ENCODE data around the gene CEP128.
"Not testable (repeated sequence)": the region's sequence is repeated elsewhere in the genome, so short reads cannot be mapped to it uniquely, and the experiment has no call there.

Gene CEP128

DNA sequence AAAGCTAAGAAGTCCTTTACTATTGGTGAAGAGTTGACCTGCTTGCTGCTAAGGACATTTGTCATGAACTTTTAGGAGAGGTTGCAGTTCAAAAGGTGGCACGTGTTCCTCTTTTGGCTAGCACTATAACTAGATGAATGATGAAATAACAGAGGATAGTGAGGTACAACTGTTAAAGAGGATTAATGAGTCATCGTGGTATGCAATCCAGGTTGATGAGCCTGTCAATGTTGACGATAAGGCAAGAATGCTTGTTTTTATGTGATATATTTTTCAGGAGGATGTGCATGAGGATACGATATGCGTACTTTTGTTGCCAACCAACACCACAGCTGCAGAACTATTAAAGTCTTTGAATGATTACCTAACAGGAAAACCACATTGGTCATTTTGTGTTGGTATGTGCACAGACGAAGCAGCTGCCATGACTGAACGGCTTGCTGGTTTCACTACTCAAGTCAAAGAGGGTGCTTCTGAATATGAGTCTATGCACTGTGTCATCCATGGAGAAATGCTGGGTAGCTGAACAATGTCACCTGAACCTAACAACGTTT is 10.6 kb downstream of the CEP128 start:
- peak; percentile 62 to 83 for DNase-seq

DNA sequence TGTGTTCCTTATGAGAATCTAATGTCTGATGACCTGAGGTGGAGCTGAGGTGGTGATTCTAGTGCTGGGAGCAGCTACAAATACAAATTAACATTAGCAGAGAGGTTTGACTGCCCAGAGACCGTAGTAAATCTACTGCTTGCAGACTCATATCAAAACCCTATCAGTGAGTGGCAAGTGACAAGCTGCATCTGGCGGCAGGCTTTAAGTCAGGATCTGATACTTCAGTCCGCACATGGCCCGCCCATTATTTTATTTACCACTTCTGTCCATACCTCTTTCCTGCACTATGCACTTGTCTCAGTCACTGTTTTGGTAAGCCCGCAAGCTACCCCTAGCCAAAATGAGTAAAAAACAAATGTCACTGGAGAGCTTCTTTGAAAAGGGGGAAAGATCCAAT is 11.4 kb downstream of the CEP128 start:
- ATAC-seq (no peak), DNase-seq (no peak)
- peaks cover 0 to 15% of the 10 kb centered on the region in 2 donors for H3K9me3 Mint-ChIP-seq
- H3K27me3 Mint-ChIP-seq: no peaks in the 10 kb centered on the region
- peak overlapping the region; percentile 96 to 97 for H3K27ac Mint-ChIP-seq
- H3K4me1 Mint-ChIP-seq: peaks cover 63% of the 10 kb centered on the region
- H3K4me3 Mint-ChIP-seq: peak overlapping the region; percentile 8 to 63

More for the DNA sequence above, 10.6 kb downstream of the CEP128 start:
- H3K27ac Mint-ChIP-seq: peak overlapping the region; percentile 96 to 97
- no peaks in the 10 kb centered on the region for H3K27me3 Mint-ChIP-seq
- peak overlapping the region; percentile 8 to 63 for H3K4me3 Mint-ChIP-seq
- H3K4me1 Mint-ChIP-seq: peaks cover 56% of the 10 kb centered on the region
- H3K9me3 Mint-ChIP-seq: peaks cover 0 to 15% of the 10 kb centered on the region in 2 donors
- ATAC-seq: peak; percentile 98

DNA sequence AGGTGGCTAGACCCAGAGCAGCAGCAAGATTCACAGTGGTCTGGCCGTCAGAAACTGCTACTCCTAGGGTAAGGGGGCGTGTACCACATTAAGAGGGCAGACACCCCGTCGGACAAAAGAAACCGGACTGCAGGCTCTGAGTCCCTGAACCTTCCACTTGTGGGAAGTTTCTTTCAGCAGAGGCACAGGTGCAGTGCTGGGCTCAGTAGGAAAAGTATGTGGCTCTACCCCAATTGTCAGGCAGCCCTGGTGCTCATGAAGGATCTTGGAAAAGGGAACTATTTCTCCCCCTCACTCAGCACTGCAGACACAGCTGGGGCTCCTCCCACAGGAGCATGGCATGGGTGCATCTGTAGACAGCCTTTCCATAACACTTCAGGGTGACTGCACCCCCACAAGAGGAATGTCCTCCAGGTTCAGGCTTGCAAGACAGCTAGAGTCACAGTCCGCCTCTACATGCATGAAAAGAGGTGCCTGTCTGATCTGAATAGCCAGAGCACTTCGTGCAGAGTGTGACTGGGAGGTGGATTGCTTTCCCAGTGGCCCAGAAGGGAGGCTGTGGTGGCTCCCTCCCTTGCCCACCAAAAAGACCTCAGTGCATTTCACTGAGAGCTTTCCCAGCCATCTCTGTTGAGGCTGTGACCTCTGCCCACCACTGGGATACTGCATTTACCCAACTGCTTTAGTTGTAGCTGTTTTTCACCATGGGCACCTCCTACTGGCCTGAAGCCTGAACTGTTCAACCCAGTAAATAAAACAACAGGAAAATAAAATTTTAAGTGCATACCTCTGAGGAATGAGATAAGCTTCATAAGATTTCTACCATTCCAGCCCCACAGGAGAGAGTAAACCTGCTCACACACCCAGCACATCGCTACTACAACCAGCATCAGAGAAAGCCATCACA is 14.2 kb downstream of the CEP128 start:
- Mint-ChIP-seq H3K27me3 (no peaks in the 10 kb centered on the region), H3K4me1 (peaks cover 54% of the 10 kb centered on the region), H3K4me3 (no peak overlapping the region), H3K9me3 (peaks cover 0 to 8% of the 10 kb centered on the region in 2 donors), H3K27ac (no peak overlapping the region)
- DNase-seq (no peak), ATAC-seq (no peak)

DNA sequence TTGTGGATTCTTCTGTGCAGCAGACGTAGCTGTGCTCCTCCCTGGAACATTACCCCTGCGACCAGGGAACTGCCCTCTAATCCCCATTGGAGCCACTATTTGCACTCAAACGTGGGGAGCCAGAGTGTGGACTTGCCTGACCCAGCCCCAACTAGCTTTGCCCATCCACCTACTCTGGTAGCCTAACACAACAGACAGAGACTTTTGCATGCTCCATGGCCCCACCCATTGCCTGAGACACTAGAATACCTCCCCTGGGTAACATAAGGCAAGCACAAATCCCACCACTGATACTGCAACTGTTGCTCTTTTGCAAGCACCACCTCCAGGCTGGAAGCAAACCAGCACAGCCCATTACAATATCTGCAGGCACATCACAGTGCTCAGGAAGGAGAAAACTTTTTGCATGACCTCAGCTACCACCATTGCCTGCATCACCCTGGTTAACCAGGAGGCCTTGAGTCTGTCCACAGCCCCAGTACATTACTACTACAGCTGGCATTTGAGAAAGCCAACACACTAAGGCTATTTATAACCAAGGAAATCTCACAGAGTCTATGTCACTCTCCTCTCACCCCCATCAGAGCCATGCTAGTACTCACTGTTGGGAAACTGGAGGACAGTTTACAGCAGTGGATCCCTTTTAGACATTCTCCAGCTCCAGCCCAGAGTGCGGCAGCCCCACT is 15.0 kb downstream of the CEP128 start:
- ATAC-seq (no peak), DNase-seq (no peak)
- Mint-ChIP-seq H3K9me3 (peaks cover 0 to 8% of the 10 kb centered on the region in 2 donors), H3K27ac (peak overlapping the region in 1 of 2 donors; percentile 10), H3K4me3 (no peak overlapping the region), H3K27me3 (no peaks in the 10 kb centered on the region), H3K4me1 (peaks cover 47% of the 10 kb centered on the region)

DNA sequence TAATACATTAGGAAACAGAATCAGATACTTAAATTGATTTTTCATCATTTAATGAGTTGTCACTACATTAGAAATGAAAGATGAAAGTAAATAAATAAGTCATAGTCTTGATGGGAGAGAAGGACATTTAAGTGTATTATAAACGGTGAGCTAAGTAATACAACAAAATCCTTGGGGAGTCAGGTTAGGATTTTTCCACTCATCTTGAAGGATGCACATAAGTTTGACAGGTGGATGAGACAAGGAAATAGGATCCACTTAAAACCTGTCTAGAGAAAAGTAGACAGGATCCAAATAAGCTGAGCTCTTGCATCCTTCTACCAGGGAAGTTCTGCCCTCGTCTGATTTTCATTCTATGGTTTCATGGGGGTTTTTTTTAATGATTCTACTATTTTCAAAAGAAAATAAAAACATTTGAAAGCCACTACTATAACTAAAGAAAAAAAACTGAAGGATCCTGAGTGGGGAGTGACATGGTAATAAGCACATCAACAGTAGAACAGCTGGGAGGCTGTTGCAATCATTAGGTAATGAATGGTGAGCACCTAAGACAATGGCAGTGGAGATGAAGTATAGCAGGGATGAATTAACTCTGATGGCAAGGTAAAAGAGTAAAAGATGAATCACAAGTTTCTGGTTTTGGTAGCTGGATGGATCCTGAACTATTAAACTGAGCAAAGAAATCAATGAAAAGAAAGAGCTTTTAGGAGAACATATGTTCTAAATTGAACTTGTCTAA is 17.0 kb downstream of the CEP128 start:
- Mint-ChIP-seq H3K27ac (no peak overlapping the region), H3K4me3 (no peak overlapping the region), H3K4me1 (peaks cover 27% of the 10 kb centered on the region), H3K9me3 (peaks cover 0 to 8% of the 10 kb centered on the region in 2 donors), H3K27me3 (no peaks in the 10 kb centered on the region)
- DNase-seq (no peak), ATAC-seq (no peak)

DNA sequence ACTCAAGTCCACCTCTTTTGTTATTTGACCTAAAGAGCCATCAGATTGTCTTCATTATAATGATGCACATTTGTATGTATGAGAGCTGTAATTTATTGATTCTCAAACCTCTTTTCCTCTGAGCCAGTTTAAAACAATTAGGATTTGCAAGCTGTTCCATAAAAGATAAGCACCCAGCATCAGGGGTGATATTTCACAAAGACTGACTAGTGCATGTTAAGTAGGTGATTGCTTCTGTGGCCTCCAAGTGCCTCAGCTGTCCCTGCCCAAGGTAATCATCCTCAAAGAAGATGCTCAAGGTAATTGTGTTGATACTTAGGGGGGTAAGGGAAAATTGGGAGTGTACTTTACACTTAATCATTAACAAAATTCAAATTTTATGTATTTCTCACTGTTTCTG is 18.2 kb downstream of the CEP128 start:
- ATAC-seq: no peak
- no peak for DNase-seq
- no peaks in the 10 kb centered on the region for H3K27me3 Mint-ChIP-seq
- no peak overlapping the region for H3K4me3 Mint-ChIP-seq
- H3K9me3 Mint-ChIP-seq: peaks cover 0 to 8% of the 10 kb centered on the region in 2 donors
- no peak overlapping the region for H3K27ac Mint-ChIP-seq
- peaks cover 27% of the 10 kb centered on the region for H3K4me1 Mint-ChIP-seq

DNA sequence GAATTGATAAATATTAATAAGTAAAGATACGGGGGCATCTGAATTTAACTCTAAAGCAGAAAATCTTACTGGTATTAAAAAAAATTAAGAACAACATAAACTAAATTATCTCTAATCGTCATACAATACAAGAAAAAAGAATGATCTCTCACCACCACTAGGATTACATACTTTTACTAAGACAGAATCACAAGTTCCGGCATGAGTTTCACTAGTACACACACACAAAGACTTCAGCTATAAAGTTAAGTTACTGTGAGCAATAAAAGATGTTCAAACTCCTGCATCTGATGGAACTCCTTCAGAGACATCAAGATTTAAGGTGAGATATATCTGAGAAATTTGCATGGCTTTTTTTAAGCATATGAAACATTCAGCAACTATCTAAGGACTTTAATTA is 21.9 kb downstream of the CEP128 start:
- Mint-ChIP-seq H3K9me3 (no peaks in the 10 kb centered on the region), H3K4me1 (peaks cover 15% of the 10 kb centered on the region), H3K4me3 (no peak overlapping the region), H3K27ac (no peak overlapping the region), H3K27me3 (no peaks in the 10 kb centered on the region)
- ATAC-seq: no peak
- no peak for DNase-seq

DNA sequence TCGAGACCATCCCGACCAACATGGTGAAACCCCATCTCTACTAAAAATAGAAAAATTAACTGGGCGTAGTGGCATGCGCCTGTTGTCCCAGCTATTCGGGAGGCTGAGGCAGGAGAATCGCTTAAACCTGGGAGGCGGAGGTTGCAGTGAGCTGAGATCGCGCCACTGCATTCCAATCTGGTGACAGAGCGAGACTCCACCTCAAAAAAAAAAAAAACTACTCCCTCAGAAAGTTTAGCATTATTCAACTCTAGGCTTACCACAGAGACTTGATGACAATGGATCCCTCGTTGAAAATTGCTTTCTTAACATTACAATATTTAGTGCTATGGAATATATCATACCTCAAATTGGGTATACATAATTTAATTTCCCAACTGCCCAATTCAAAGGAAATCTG is 29.5 kb downstream of the CEP128 start:
- not testable (repeated sequence) for H3K4me3 Mint-ChIP-seq, ATAC-seq, H3K9me3 Mint-ChIP-seq, H3K27ac Mint-ChIP-seq, DNase-seq, H3K27me3 Mint-ChIP-seq, H3K4me1 Mint-ChIP-seq

DNA sequence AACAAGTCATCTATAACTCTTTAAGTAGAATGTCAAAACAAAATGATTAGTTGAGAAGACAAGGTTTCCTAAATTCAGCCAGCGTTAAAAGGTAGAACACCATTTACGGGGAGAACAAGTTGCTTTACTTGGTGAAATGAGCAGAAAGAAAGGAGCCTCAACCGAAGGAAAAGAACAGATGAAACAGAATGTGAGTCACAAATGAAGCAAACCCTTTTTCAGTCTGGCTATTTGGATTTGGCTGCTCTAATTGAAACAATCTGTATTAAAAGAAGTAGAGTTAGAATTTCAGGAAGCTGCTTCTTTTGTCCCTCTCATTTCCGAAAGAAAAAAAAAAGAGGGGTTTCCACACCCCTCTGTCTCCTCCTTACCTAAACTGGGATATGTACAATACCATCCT is 34.6 kb downstream of the CEP128 start:
- Mint-ChIP-seq H3K4me3 (no peak overlapping the region), H3K27me3 (no peaks in the 10 kb centered on the region), H3K9me3 (no peaks in the 10 kb centered on the region), H3K4me1 (peaks cover 4% of the 10 kb centered on the region), H3K27ac (no peak overlapping the region)
- no peak for DNase-seq
- ATAC-seq: no peak

DNA sequence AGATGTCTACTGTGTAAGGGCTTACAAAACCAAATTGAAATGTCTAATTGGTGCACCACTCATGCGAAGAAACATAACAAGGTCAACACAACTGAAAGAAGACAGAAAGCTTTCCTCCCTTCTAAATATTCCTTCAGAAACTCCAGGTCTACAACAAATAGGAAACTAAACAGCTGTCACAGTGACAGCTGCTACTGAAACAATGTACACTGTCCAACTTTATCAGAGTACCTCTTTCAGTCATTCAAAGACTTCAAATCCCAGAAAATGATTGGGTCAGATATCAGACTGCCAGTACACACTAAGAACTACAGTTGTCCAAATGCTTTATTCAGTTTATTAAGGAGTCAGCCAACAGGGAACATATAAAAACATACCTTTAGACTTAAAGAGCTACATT is 35.2 kb downstream of the CEP128 start:
- no peak for ATAC-seq
- peak overlapping the region in 1 of 2 donors; percentile 38 for H3K27ac Mint-ChIP-seq
- H3K27me3 Mint-ChIP-seq: no peaks in the 10 kb centered on the region
- H3K4me1 Mint-ChIP-seq: peaks cover 4% of the 10 kb centered on the region
- H3K4me3 Mint-ChIP-seq: no peak overlapping the region
- DNase-seq: no peak
- no peaks in the 10 kb centered on the region for H3K9me3 Mint-ChIP-seq

DNA sequence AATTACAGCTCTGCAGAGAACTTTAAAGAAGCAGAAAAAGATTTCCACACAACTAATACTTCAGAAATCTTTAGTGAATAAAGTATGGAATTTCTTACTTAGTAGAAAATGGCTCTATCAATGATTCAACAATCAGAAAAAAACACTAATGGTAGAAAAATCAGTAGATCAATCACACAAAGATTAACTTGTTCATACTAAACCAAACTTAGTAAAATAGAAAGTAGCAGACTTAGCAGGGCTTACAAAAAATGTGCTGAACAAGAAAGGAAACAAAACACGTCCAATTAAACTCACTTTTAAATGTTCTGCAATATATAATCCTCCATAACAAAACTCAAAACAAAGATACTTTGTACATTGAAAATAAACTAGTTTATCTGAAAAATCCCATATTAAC is 38.9 kb downstream of the CEP128 start:
- H3K27me3 Mint-ChIP-seq: no peaks in the 10 kb centered on the region
- DNase-seq: no peak
- no peak overlapping the region for H3K27ac Mint-ChIP-seq
- H3K4me1 Mint-ChIP-seq: peaks cover 4% of the 10 kb centered on the region
- H3K9me3 Mint-ChIP-seq: no peaks in the 10 kb centered on the region
- no peak for ATAC-seq
- no peak overlapping the region for H3K4me3 Mint-ChIP-seq

DNA sequence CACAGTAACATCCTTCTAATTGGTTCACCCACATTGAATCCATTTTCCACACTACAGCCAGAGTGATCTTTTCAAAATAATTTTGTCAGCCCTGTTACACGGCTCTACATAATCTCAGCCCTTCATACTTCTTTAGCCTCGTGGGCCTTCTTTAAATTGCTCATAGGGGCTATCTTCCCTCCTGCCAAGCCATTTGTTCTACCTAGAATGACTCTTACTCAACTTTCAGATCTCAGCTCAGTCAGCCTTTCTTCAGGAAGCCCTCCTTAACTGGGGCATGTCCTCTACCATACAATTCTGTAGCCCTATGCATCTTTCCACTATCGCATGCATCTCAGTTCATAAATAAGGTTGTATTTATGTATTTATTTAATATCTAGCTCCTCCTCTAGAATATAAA is 39.7 kb downstream of the CEP128 start:
- H3K9me3 Mint-ChIP-seq: no peaks in the 10 kb centered on the region
- no peak overlapping the region for H3K4me3 Mint-ChIP-seq
- peaks cover 4% of the 10 kb centered on the region for H3K4me1 Mint-ChIP-seq
- ATAC-seq (peak; percentile 35), DNase-seq (no peak)
- H3K27ac Mint-ChIP-seq: no peak overlapping the region
- no peaks in the 10 kb centered on the region for H3K27me3 Mint-ChIP-seq

DNA sequence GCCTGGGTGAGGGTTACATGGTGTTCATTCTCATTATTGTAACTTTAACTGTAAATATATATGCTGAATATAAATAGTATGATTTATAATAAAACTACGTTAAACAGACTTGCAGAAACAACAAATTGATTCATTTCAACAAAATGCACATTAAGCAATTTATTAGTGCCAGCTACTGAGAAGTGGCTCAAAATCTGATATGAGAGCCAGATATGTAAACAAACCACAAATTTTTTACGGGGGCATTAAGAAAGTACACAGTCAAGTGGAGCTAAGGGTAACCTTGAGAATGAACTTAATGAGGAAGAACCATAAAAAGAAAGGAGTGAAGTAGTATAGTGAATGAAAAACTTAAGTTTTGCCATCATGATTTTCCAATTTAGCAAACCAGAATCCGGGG is 40.3 kb downstream of the CEP128 start:
- no peaks in the 10 kb centered on the region for H3K9me3 Mint-ChIP-seq
- ATAC-seq (no peak), DNase-seq (no peak)
- H3K4me1 Mint-ChIP-seq: peaks cover 4% of the 10 kb centered on the region
- H3K27ac Mint-ChIP-seq: no peak overlapping the region
- no peak overlapping the region for H3K4me3 Mint-ChIP-seq
- H3K27me3 Mint-ChIP-seq: no peaks in the 10 kb centered on the region

DNA sequence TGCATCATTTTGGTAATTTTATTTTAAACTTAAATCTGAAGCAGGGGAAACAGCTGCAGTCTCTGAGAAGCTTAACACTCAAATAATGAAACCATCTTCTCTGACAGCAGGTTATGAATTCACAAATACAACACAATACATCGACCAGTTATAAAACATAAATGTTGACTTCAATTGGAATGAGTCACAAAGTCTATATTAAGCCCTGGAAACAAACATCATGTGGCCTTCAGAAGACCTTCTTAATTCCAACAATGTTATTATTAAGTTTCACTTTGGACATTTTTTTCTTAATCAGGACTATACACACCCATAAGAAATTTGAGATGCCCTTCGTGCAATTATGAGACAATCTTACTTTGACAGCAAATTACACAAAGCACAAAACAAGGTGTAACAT is 68.9 kb downstream of the CEP128 start:
- no peak for ATAC-seq
- H3K4me3 Mint-ChIP-seq: no peak overlapping the region
- no peak for DNase-seq
- H3K4me1 Mint-ChIP-seq: peaks cover under 1% of the 10 kb centered on the region
- no peaks in the 10 kb centered on the region for H3K27me3 Mint-ChIP-seq
- H3K27ac Mint-ChIP-seq: no peak overlapping the region
- peaks cover 21 to 29% of the 10 kb centered on the region in 2 donors for H3K9me3 Mint-ChIP-seq

DNA sequence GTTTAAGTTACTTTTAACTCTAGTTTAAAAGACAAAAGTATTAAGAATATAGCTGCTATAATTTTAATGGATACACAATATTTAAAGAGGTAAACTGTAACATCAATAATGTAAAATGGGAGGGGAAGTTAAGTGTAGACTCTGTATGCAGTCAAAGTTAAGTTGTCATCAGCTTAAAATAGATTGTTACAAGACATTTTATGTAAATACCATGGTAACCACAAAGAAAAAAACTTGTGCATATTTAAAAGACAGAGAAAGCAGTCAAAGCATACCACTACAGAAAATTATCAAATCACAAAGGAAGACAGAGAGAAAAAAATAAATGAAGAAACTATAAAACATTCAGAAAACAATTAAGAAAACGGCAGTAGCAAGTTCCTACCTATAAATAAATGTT is 73.3 kb downstream of the CEP128 start:
- Mint-ChIP-seq H3K9me3 (peaks cover 33 to 34% of the 10 kb centered on the region in 2 donors), H3K27me3 (no peaks in the 10 kb centered on the region), H3K27ac (no peak overlapping the region), H3K4me3 (no peak overlapping the region), H3K4me1 (no peaks in the 10 kb centered on the region)
- no peak for DNase-seq
- ATAC-seq: no peak

Data from stimulated activated naive CD8-positive, alpha-beta T cell treated with anti-CD3 and anti-CD28 coated beads, Interleukin-15, amount 100 ng/mL, for 72 hours (primary cell).